Keratinocyte (primary cell): ENCODE results near the gene NUP205. TPM values are rescaled to one million over a fixed set of nuclear protein-coding genes. Genes with fewer than 3 reads are reported as not detected.
A peak's percentile ranks its signal among the peaks of the same experiment; 100 is the strongest.

Source experiments
- DNase-seq: peaks from one replicate; pipeline ENCODE4 v3.0.0-alpha.2; 2011; ENCODE audit warnings: low read depth, missing footprints, low spot score
- FAIRE-seq: peaks from 2 replicates; lab custom pipeline; 2011; peaks lifted over from hg19 to GRCh38; lab: Jason Lieb, UNC
- H2AFZ ChIP-seq: 2 replicates; pipeline ENCODE4 v1.6.0; 2012; ENCODE audit warnings: low read length, control low read depth, inconsistent platforms; ENCODE audit not compliant: control insufficient read depth
- H3K27ac ChIP-seq: 2 replicates; pipeline ENCODE4 v1.5.1; 2011; ENCODE audit warnings: low read length; ENCODE audit not compliant: control insufficient read depth, insufficient read depth
- H3K27me3 ChIP-seq: 3 replicates; pipeline ENCODE4 v1.6.0; 2011; ENCODE audit warnings: low read length; ENCODE audit not compliant: control insufficient read depth, insufficient read depth; ENCODE audit errors: extremely low read depth
- H3K36me3 ChIP-seq, 2 experiments: 2 replicates in 1 of 2; 3 replicates in 1 of 2; pipeline ENCODE4 v1.5.1; 2011; ENCODE audit warnings: low read length in 2 of 2, mild to moderate bottlenecking in 1 of 2; ENCODE audit not compliant: control insufficient read depth in 2 of 2, insufficient read depth in 2 of 2; ENCODE audit errors: extremely low read depth in 1 of 2
- H3K4me1 ChIP-seq: 3 replicates; pipeline ENCODE4 v1.5.1; 2011; ENCODE audit warnings: low read length; ENCODE audit not compliant: control insufficient read depth, insufficient read depth; ENCODE audit errors: extremely low read depth
- H3K4me2 ChIP-seq: 3 replicates; pipeline ENCODE4 v1.6.0; 2011; ENCODE audit warnings: low read depth, low read length; ENCODE audit not compliant: control insufficient read depth, insufficient read depth; ENCODE audit errors: extremely low read depth
- H3K4me3 ChIP-seq, 3 experiments: fragments of 200-600 bp in 1 of 3; sonication (generic) in 1 of 3; 2 replicates in 2 of 3; 3 replicates in 1 of 3; pipeline ENCODE4 v1.5.1; 2011 to 2016; ENCODE audit warnings: low read length in 3 of 3, mild to moderate bottlenecking in 3 of 3, control low read depth in 2 of 3, inconsistent platforms in 1 of 3, low read depth in 1 of 3, mixed read lengths in 1 of 3, mixed run types in 1 of 3, moderate library complexity in 1 of 3; ENCODE audit not compliant: control insufficient read depth in 2 of 3, insufficient read depth in 2 of 3; ENCODE audit errors: extremely low read depth in 1 of 3
- H3K79me2 ChIP-seq: 2 replicates; pipeline ENCODE4 v1.6.0; 2012; ENCODE audit warnings: low read length; ENCODE audit not compliant: control insufficient read depth, insufficient read depth
- H3K9ac ChIP-seq: 3 replicates; pipeline ENCODE4 v1.6.0; 2011; ENCODE audit warnings: low read length; ENCODE audit not compliant: control insufficient read depth, insufficient read depth; ENCODE audit errors: extremely low read depth
- H3K9me1 ChIP-seq: 3 replicates; pipeline ENCODE4 v1.6.0; 2011; ENCODE audit warnings: low read length; ENCODE audit not compliant: control insufficient read depth, insufficient read depth; ENCODE audit errors: extremely low read depth
- H3K9me3 ChIP-seq: 2 replicates; pipeline ENCODE4 v1.5.1; 2012; ENCODE audit warnings: low read depth, low read length; ENCODE audit not compliant: control insufficient read depth
- H4K20me1 ChIP-seq: 3 replicates; pipeline ENCODE4 v1.6.0; 2011; ENCODE audit warnings: low read length; ENCODE audit not compliant: control insufficient read depth, insufficient read depth; ENCODE audit errors: extremely low read depth
- CTCF ChIP-seq, 3 experiments: IDR thresholded peaks in 1 of 3; conservative IDR thresholded peaks in 1 of 3; optimal IDR thresholded peaks in 1 of 3; 2 replicates in 2 of 3; 3 replicates in 1 of 3; pipeline versions ENCODE3 to v1.5.1; 2011; ENCODE audit warnings: low read length in 3 of 3, mild to moderate bottlenecking in 3 of 3, moderate library complexity in 2 of 3, control low read depth in 1 of 3, inconsistent platforms in 1 of 3; ENCODE audit not compliant: insufficient read depth in 2 of 3; ENCODE audit errors: extremely low read depth in 1 of 3
- EZH2 ChIP-seq: IDR thresholded peaks from one replicate; pipeline ENCODE4 v1.6.1; 2012; ENCODE audit warnings: inconsistent platforms, mild to moderate bottlenecking, low read length, moderate library complexity
- dilution Hi-C: fragments of 300-500 bp; cut with MboI; formaldehyde crosslinking; loops from one replicate; pipeline ENCODE4 v1.7.0; 2020; ENCODE audit warnings: low sequenced_read_pairs; ENCODE audit not compliant: extremely low pct_ligation_motif_present
- polyA plus RNA-seq, 5 experiments: library from polyadenylated mRNA; depleted of rRNA in 3 of 5; stranded (reverse) in 3 of 5; stranded (forward) in 1 of 5; unstranded in 1 of 5; fragments of >200 nt; gene quantifications; 1 replicate in 1 of 5; 2 replicates in 3 of 5; 3 replicates in 1 of 5; pipeline versions ENCODE4 v1.2.1 to v1.2.3, GENCODE V29; 2011 to 2012; ENCODE audit warnings: missing spikeins in 2 of 5, low read depth in 1 of 5, low replicate concordance in 1 of 5

NUP205 gene
- polyA plus RNA-seq, 1 donor (not counting 4 experiments of a cell fraction or from before 2014, with no cell fraction given): 74.6 TPM

GRCh38 chr7:135645296-135645904, 87.7 kb downstream of the NUP205 start:
- Histone ChIP-seq H3K4me3 (no peak overlapping the region), H3K9me3 (no peaks in the 10 kb centered on the region), H3K9me1 (no peaks in the 10 kb centered on the region), H3K79me2 (no peaks in the 10 kb centered on the region), H3K4me2 (no peak overlapping the region), H3K4me1 (no peaks in the 10 kb centered on the region), H4K20me1 (no peaks in the 10 kb centered on the region), H2AFZ (no peak overlapping the region), H3K27me3 (no peaks in the 10 kb centered on the region), H3K36me3 (peaks cover 14 to 29% of the 10 kb centered on the region in 2 experiments), H3K9ac (no peak overlapping the region), H3K27ac (no peak overlapping the region)
- DNase-seq (no peak), FAIRE-seq (peak; percentile 75)
- TF ChIP-seq CTCF (optimal IDR thresholded peaks at IDR 0.05 in 1 of 3, IDR thresholded peaks at IDR 0.05 in 1 of 3, conservative IDR thresholded peaks at IDR 0.05 in 1 of 3; ENCODE audit: extremely low read depth in 1 of 3, insufficient read depth in 2 of 3, low read length in 3 of 3) (peak in 2 of 3 experiments; percentile 46 to 58), EZH2 (no peak)
- dilution Hi-C loops: no loop called here

GRCh38 chr7:135647755-135648154, 90.0 kb downstream of the NUP205 start:
- H3K4me1 ChIP-seq: no peaks in the 10 kb centered on the region
- DNase-seq (no peak), FAIRE-seq (no peak)
- H3K4me2 ChIP-seq: no peak overlapping the region
- no peaks in the 10 kb centered on the region for H4K20me1 ChIP-seq
- H3K9me3 ChIP-seq: no peaks in the 10 kb centered on the region
- H3K9ac ChIP-seq: no peak overlapping the region
- no peak overlapping the region for H2AFZ ChIP-seq
- H3K27me3 ChIP-seq: no peaks in the 10 kb centered on the region
- dilution Hi-C loops: no loop called here
- no peaks in the 10 kb centered on the region for H3K79me2 ChIP-seq
- TF ChIP-seq EZH2 (no peak), CTCF (optimal IDR thresholded peaks at IDR 0.05 in 1 of 3, IDR thresholded peaks at IDR 0.05 in 1 of 3, conservative IDR thresholded peaks at IDR 0.05 in 1 of 3; ENCODE audit: extremely low read depth in 1 of 3, insufficient read depth in 2 of 3, low read length in 3 of 3) (no peak)
- no peaks in the 10 kb centered on the region for H3K9me1 ChIP-seq
- H3K27ac ChIP-seq: no peak overlapping the region
- H3K36me3 ChIP-seq: peaks cover 11 to 24% of the 10 kb centered on the region in 2 experiments
- no peak overlapping the region for H3K4me3 ChIP-seq
